ENCODE results near the gene TESMIN. TPM values are rescaled to one million over a fixed set of nuclear protein-coding genes. Genes with fewer than 3 reads are reported as not detected.

Gene TESMIN
- total and polyA plus RNA-seq, 2 of the 4 experiments (the other 2 are of a cell fraction) = 0.90 to 2.2 TPM

GRCh38 chr11:68784653-68785052, 33.3 kb upstream of the TESMIN start:
- H2AK5ac ChIP-seq (ENCODE audit: low read depth, low read length) = no peak overlapping the region
- no peak overlapping the region for H3K18ac ChIP-seq (ENCODE audit: low read depth, low read length)
- H2BK5ac ChIP-seq (ENCODE audit: low read depth, low read length, poor library complexity, severe bottlenecking) = no peak overlapping the region
- POLR2A ChIA-PET (ENCODE audit: unreplicated experiment) = no interaction called here
- H3K9me3 ChIP-seq (ENCODE audit: control insufficient read depth, insufficient read depth, low read length) = no peaks in the 10 kb centered on the region
- no peak overlapping the region for H3K4ac ChIP-seq (ENCODE audit: low read depth, low read length)
- no peak for DNase-seq
- no peak overlapping the region for H3K23ac ChIP-seq (ENCODE audit: low read depth, low read length)
- no peak overlapping the region for H2BK120ac ChIP-seq (ENCODE audit: low read depth, low read length)
- H3K4me3 ChIP-seq (ENCODE audit: insufficient read depth, low read depth, low read length) = no peak overlapping the region
- H2BK15ac ChIP-seq (ENCODE audit: low read depth, low read length) = no peak overlapping the region
- no peak overlapping the region for H3K56ac ChIP-seq (ENCODE audit: extremely low read depth, insufficient read depth, low read length)
- TF ChIP-seq USF2 (IDR thresholded peaks at IDR 0.05; ENCODE audit: low read depth, low read length) (no peak), MAZ (IDR thresholded peaks at IDR 0.05; ENCODE audit: borderline replicate concordance, low read depth, low read length) (no peak), RCOR1 (IDR thresholded peaks at IDR 0.05; ENCODE audit: insufficient replicate concordance, low read length) (no peak), MAFK (IDR thresholded peaks at IDR 0.05; ENCODE audit: low read depth, low read length) (no peak), RFX5 (IDR thresholded peaks at IDR 0.05; ENCODE audit: low read depth, low read length) (no peak), CHD1 (IDR thresholded peaks at IDR 0.05; ENCODE audit: low read depth, low read length) (no peak), POLR2A (IDR thresholded peaks at IDR 0.05; ENCODE audit: low read depth, low read length) (no peak), NFE2L2 (IDR thresholded peaks at IDR 0.05; ENCODE audit: low read depth, low read length) (no peak), RAD21 (IDR thresholded peaks at IDR 0.05; ENCODE audit: low read length) (no peak), FOS (IDR thresholded peaks at IDR 0.05; ENCODE audit: low read depth, low read length) (no peak)
- H2BK20ac ChIP-seq (ENCODE audit: low read depth, low read length) = no peak overlapping the region
- no peaks in the 10 kb centered on the region for H3K9me1 ChIP-seq (ENCODE audit: insufficient read depth, low read length)
- H3K79me1 ChIP-seq (ENCODE audit: low read depth in 1 of 2, low read length in 2 of 2) = no peaks in the 10 kb centered on the region
- peaks cover 51% of the 10 kb centered on the region for H3K36me3 ChIP-seq (ENCODE audit: control insufficient read depth, insufficient read depth, low read length)
- dilution Hi-C loops (cut with HindIII; ENCODE audit: low sequenced_read_pairs, unreplicated experiment) = no loop called here
- no peak overlapping the region for H4K8ac ChIP-seq (ENCODE audit: low read depth in 2 of 2, low read length in 2 of 2)
- H3K9ac ChIP-seq (ENCODE audit: low read depth, low read length) = no peak overlapping the region
- H4K91ac ChIP-seq (ENCODE audit: insufficient read depth, low read depth, low read length) = no peak overlapping the region
- CTCF ChIA-PET = no interaction called here
- H3K4me2 ChIP-seq (ENCODE audit: low read depth, low read length) = no peak overlapping the region
- BruUV-seq (replicated peaks) = no TSS peak
- no peak overlapping the region for H3K14ac ChIP-seq (replicated peaks; ENCODE audit: low read depth, low read length)
- no peaks in the 10 kb centered on the region for H3K27me3 ChIP-seq (ENCODE audit: control insufficient read depth, insufficient read depth, low read length)
- 95% methylated on average over 7 of the region's 16 CpGs; no CpG with 5 or more reads in 1 of the 2 experiments for WGBS, 2 experiments (ENCODE audit: extremely low coverage in 2 of 2, insufficient read length in 1 of 2)
- no peaks in the 10 kb centered on the region for H4K20me1 ChIP-seq (ENCODE audit: insufficient read depth, low read length)
- no peak overlapping the region for H2AK9ac ChIP-seq (replicated peaks; ENCODE audit: low read depth, low read length, poor library complexity)
- no peak overlapping the region for H4K5ac ChIP-seq (ENCODE audit: low read depth, low read length)
- H3K27ac ChIP-seq (ENCODE audit: insufficient read depth, low read length) = no peak overlapping the region
- no peak for ATAC-seq (ENCODE audit: low read depth)
- H2AFZ ChIP-seq (replicated peaks; ENCODE audit: low read length, poor library complexity) = no peak overlapping the region
- no peaks in the 10 kb centered on the region for H3K4me1 ChIP-seq (ENCODE audit: control insufficient read depth, insufficient read depth, low read length)
- in situ Hi-C loops (cut with MboI; ENCODE audit: low sequenced_read_pairs) = no loop called here
- intact Hi-C loops (cut with micrococcal nuclease) = no loop called here

All from IMR-90 (cell line).